SK-N-MC (cell line): Measurements from ENCODE around the gene HLA-DOA.

Experiments
- EZH2 ChIP-seq: fragments of 200-600 bp; sonication (generic); IDR thresholded peaks from one replicate; pipeline ENCODE4 v1.6.1; 2017; ENCODE audit warnings: antibody characterized with exemption
- POLR2AphosphoS5 ChIP-seq: IDR thresholded peaks from 2 replicates; pipeline ENCODE4 v1.6.1; 2012; ENCODE audit warnings: mild to moderate bottlenecking, low read depth, low read length, borderline replicate concordance

GRCh38 chr6:32970413-32971241 is 38.8 kb downstream of the HLA-DOA start:
- TF ChIP-seq EZH2: no peak
- TF ChIP-seq POLR2AphosphoS5: no peak; the same call in 1 of the 2 replicates
